Body of pancreas (tissue), 4 donors: Measurements from ENCODE around the gene CLDN6. TPM values are rescaled to one million over a fixed set of nuclear protein-coding genes. Genes with fewer than 3 reads are reported as not detected.
A peak's percentile ranks its signal among the peaks of the same experiment; 100 is the strongest.

Source experiments
- ATAC-seq: fragments of 150-250 bp; one replicate; pipeline ENCODE4 v1.9.1; 2016
- DNase-seq, 4 donors: peaks; one replicate each; pipeline ENCODE4 v3.0.0-alpha.2; 2019
- H3K27ac ChIP-seq, 4 donors: fragments of 200-600 bp; sonication (generic); 1 replicate in 3 of 4; 2 replicates in 1 of 4; pipeline versions ENCODE4 v1.5.1 to v1.6.1; 2016 to 2019; ENCODE audit warnings: mild to moderate bottlenecking in 1 of 4, mixed read lengths in 1 of 4, moderate library complexity in 1 of 4
- H3K27me3 ChIP-seq, 2 donors: fragments of 200-600 bp; sonication (generic); one replicate each; pipeline ENCODE4 v1.6.0; 2016; ENCODE audit warnings: mild to moderate bottlenecking in 1 of 2
- H3K36me3 ChIP-seq, 2 donors: fragments of 200-600 bp; sonication (generic); replicated peaks in 1 of 2; 2 replicates each; pipeline ENCODE4 v1.5.1; 2016; ENCODE audit warnings: low read depth in 2 of 2; ENCODE audit not compliant: insufficient read depth in 1 of 2
- H3K4me1 ChIP-seq: fragments of 200-600 bp; sonication (generic); one replicate; pipeline ENCODE4 v1.6.0; 2016
- H3K4me3 ChIP-seq, 2 donors: fragments of 200-600 bp; sonication (generic); 1 replicate in 1 of 2; 2 replicates in 1 of 2; pipeline ENCODE4 v1.5.1; 2016 to 2019
- H3K9me3 ChIP-seq, 3 donors: fragments of 200-600 bp; sonication (generic); 1 replicate in 2 of 3; 2 replicates in 1 of 3; pipeline ENCODE4 v1.5.1; 2016
- CTCF ChIP-seq, 7 experiments: fragments of 450-650 bp in 4 of 7; fragments of 200-600 bp in 3 of 7; sonication (generic) in 3 of 7; IDR thresholded peaks; one replicate each; pipeline ENCODE4 v1.5.1; 2016 to 2019; ENCODE audit warnings: antibody characterized with exemption in 7 of 7
- POLR2A ChIP-seq, 3 donors: fragments of 450-650 bp; IDR thresholded peaks; one replicate each; pipeline ENCODE4 v1.6.1; 2016; ENCODE audit warnings: antibody characterized with exemption in 3 of 3, mild to moderate bottlenecking in 2 of 3
- WGBS, 2 donors: methylation state at CpG; one replicate each; pipeline ENCODE4 v1.1.5; 2017; 5-methylcytosine and 5-hydroxymethylcytosine counted together
- intact Hi-C: fragments of 100-400 bp; cut with DNase I; formaldehyde crosslinking; loops from one replicate; pipeline ENCODE4 v1.15.1; 2023
- total RNA-seq, 2 donors: library from RNA; depleted of rRNA; stranded (reverse); fragments of >200 nt; gene quantifications; one replicate each; pipeline ENCODE4 v1.1.0, GENCODE V29; 2016

The CLDN6 gene
- total RNA-seq, 2 donors from 2014 or later: 0.33 to 0.78 TPM

GRCh38 chr16:2973093-2973492, 44.9 kb downstream of the CLDN6 start:
- Histone ChIP-seq H3K27me3 (peaks cover 0 to 4% of the 10 kb centered on the region in 2 donors), H3K4me3 (no peak overlapping the region), H3K4me1 (peaks cover 50% of the 10 kb centered on the region), H3K27ac (no peak overlapping the region), H3K36me3 (no peaks in the 10 kb centered on the region), H3K9me3 (no peaks in the 10 kb centered on the region)
- TF ChIP-seq POLR2A (IDR thresholded peaks at IDR 0.05) (no peak), CTCF (IDR thresholded peaks at IDR 0.05) (no peak)
- intact Hi-C loops: no loop called here
- WGBS, 2 donors: 61 to 90% methylated on average over 2 to 5 of the region's 5 CpGs
- ATAC-seq (no peak), DNase-seq (no peak)

DNA sequence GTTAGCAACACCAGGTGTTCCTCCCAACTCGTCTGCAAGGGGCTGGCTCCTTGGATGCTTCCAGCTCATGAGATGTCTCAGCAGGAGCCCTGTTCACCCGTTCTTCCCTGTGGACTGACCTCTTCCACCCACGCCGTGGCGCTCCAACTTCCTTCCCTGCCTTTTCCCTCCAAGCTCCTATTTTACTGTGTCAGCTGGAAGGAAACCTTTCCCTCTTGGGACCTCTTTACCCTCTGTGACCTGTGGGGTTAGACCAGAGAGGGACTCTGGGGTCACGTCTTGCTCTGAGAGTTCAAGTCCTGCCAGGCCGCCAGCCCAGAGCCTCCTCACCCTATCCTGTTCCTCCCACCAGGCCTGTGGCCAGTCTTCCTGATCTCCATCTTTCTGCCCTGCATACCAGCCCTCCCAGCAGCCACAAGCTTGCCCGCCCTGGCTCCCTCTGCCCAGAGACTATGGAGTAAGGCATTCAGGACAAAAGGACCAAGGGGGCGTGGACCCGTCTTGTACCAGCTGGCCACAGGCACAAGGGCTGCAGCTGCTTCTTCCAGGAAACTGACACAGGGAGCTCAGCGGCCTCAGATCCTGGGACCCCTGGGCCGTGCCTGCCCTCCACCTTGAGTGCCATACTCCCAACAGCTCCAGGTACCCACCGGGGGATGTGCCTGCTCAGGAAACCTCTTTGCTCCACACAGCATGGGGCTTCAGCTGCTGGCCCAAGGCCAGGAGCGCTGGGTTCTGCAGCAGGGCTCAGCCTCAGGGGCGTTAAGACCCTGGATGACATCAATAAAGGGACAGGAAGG, 45.8 kb downstream of the CLDN6 start:
- ATAC-seq (no peak), DNase-seq (no peak)
- 81 to 82% methylated on average over 13 to 14 of the region's 15 CpGs for WGBS, 2 donors
- Histone ChIP-seq H3K4me1 (peaks cover 48% of the 10 kb centered on the region), H3K27me3 (peaks cover 0 to 13% of the 10 kb centered on the region in 2 donors), H3K4me3 (no peak overlapping the region), H3K36me3 (no peaks in the 10 kb centered on the region), H3K27ac (no peak overlapping the region), H3K9me3 (no peaks in the 10 kb centered on the region)
- TF ChIP-seq CTCF (IDR thresholded peaks at IDR 0.05) (no peak), POLR2A (IDR thresholded peaks at IDR 0.05) (no peak)
- intact Hi-C loops: no loop called here

- no peak for DNase-seq
- Histone ChIP-seq H3K9me3 (no peaks in the 10 kb centered on the region), H3K36me3 (no peaks in the 10 kb centered on the region), H3K27ac (no peak overlapping the region), H3K4me3 (no peak overlapping the region), H3K4me1 (peaks cover 47% of the 10 kb centered on the region), H3K27me3 (peaks cover 0 to 20% of the 10 kb centered on the region in 2 donors)
- TF ChIP-seq POLR2A (IDR thresholded peaks at IDR 0.05): no peak
- no peak for TF ChIP-seq CTCF (IDR thresholded peaks at IDR 0.05)
- no peak for ATAC-seq
- 96 to 98% methylated on average over 8 to 27 of the region's 35 CpGs for WGBS, 2 donors
- intact Hi-C loops: no loop called here
These were observed 46.6 kb downstream of the CLDN6 start for GRCh38 chr16:2971134-2971984.

GRCh38 chr16:2970563-2970962, 47.4 kb downstream of the CLDN6 start:
- DNase-seq: no peak
- Histone ChIP-seq H3K27me3 (peaks cover 0 to 22% of the 10 kb centered on the region in 2 donors), H3K9me3 (no peaks in the 10 kb centered on the region), H3K4me3 (no peak overlapping the region), H3K4me1 (peaks cover 41% of the 10 kb centered on the region), H3K27ac (peak overlapping the region in 3 of 4 donors; percentile 66 to 73 (median 66)), H3K36me3 (no peaks in the 10 kb centered on the region)
- ATAC-seq: no peak
- WGBS, 2 donors: 79 to 83% methylated on average over 5 to 6 of the region's 6 CpGs
- TF ChIP-seq CTCF (IDR thresholded peaks at IDR 0.05) (no peak), POLR2A (IDR thresholded peaks at IDR 0.05) (no peak)
- intact Hi-C loops: no loop called here
